Inflammatory macrophage treated with lipopolysaccharide for 4 hours (primary cell): ENCODE measurements around the gene DDX24.

Experiments used
- DNase-seq: peaks from one replicate; pipeline ENCODE4 v3.0.0-alpha.2; 2020

Gene DDX24

GRCh38 chr14:94003397-94003796, 77.6 kb downstream of the DDX24 start:
- DNase-seq: no peak

- peak; percentile 71 for DNase-seq
Observed at GRCh38 chr14:94001501-94002396, 79.3 kb downstream of the DDX24 start.

GRCh38 chr14:94001016-94001415, 80.0 kb downstream of the DDX24 start:
- DNase-seq: no peak

- DNase-seq: no peak
Observed at GRCh38 chr14:94000267-94000666, 80.7 kb downstream of the DDX24 start.

GRCh38 chr14:93999573-93999972, 81.4 kb downstream of the DDX24 start:
- DNase-seq: no peak

- no peak for DNase-seq
Observed at GRCh38 chr14:93998871-93999403, 82.1 kb downstream of the DDX24 start.
